Effector memory CD8-positive, alpha-beta T cell (primary cell): Measurements from ENCODE around the gene MVK.
"Not testable (repeated sequence)": the region's sequence is repeated elsewhere in the genome, so short reads cannot be mapped to it uniquely, and the experiment has no call there.

Source experiments
- ATAC-seq: fragments of 150-1000 bp; cut with Tn5 transposase; replicated peaks from 2 replicates; pipeline ENCODE4 v1.10.0; 2021; ENCODE audit warnings: mild to moderate bottlenecking, moderate library complexity
- DNase-seq, 3 experiments: peaks; one replicate each; pipeline ENCODE4 v3.0.0; 2021
- H3K27ac Mint-ChIP-seq, 2 donors: one replicate each; pipeline ENCODE4 v1.8.0; 2022; ENCODE audit warnings: mild to moderate bottlenecking in 2 of 2, mixed read lengths in 2 of 2, moderate library complexity in 2 of 2
- H3K27me3 Mint-ChIP-seq, 2 donors: one replicate each; pipeline ENCODE4 v1.8.0; 2022; ENCODE audit warnings: mixed read lengths in 2 of 2
- H3K36me3 Mint-ChIP-seq: one replicate; pipeline ENCODE4 v1.8.0; 2022; ENCODE audit warnings: mild to moderate bottlenecking, moderate library complexity, mixed read lengths; ENCODE audit not compliant: insufficient read depth
- H3K4me1 Mint-ChIP-seq, 2 donors: one replicate each; pipeline ENCODE4 v1.8.0; 2022; ENCODE audit warnings: low read depth in 2 of 2, mixed read lengths in 2 of 2
- H3K4me3 Mint-ChIP-seq, 2 donors: one replicate each; pipeline ENCODE4 v1.8.0; 2022; ENCODE audit warnings: mild to moderate bottlenecking in 2 of 2, mixed read lengths in 2 of 2, moderate library complexity in 2 of 2
- H3K9me3 Mint-ChIP-seq, 2 donors: one replicate each; pipeline ENCODE4 v1.8.0; 2022; ENCODE audit warnings: mixed read lengths in 2 of 2

Gene MVK

GRCh38 chr12:109592905-109593272 is 19.3 kb downstream of the MVK start:
- Mint-ChIP-seq H3K9me3 (no peaks in the 10 kb centered on the region), H3K4me1 (peaks cover 20% of the 10 kb centered on the region in 2 donors), H3K36me3 (peaks cover 19% of the 10 kb centered on the region), H3K27me3 (no peaks in the 10 kb centered on the region), H3K27ac (no peak overlapping the region), H3K4me3 (no peak overlapping the region)
- DNase-seq (no peak), ATAC-seq (no peak)

- no peak overlapping the region for H3K4me3 Mint-ChIP-seq
- peaks cover 11% of the 10 kb centered on the region for H3K36me3 Mint-ChIP-seq
- no peaks in the 10 kb centered on the region for H3K9me3 Mint-ChIP-seq
- H3K4me1 Mint-ChIP-seq = peaks cover 23% of the 10 kb centered on the region in 2 donors
- ATAC-seq (no peak), DNase-seq (no peak)
- peak overlapping the region in 1 of 2 donors; percentile 71 for H3K27ac Mint-ChIP-seq
- H3K27me3 Mint-ChIP-seq = no peaks in the 10 kb centered on the region
These were observed 21.1 kb downstream of the MVK start for GRCh38 chr12:109594556-109595317.

GRCh38 chr12:109595321-109595902 is 21.8 kb downstream of the MVK start:
- DNase-seq (no peak), ATAC-seq (peak; percentile 57)
- Mint-ChIP-seq H3K27me3 (no peaks in the 10 kb centered on the region), H3K4me3 (no peak overlapping the region), H3K36me3 (peaks cover 11% of the 10 kb centered on the region), H3K4me1 (peaks cover 23% of the 10 kb centered on the region in 2 donors), H3K9me3 (no peaks in the 10 kb centered on the region), H3K27ac (peak overlapping the region in 1 of 2 donors; percentile 71)

- no peaks in the 10 kb centered on the region for H3K27me3 Mint-ChIP-seq
- DNase-seq = no peak
- no peak overlapping the region for H3K4me3 Mint-ChIP-seq
- ATAC-seq = no peak
- peaks cover 23% of the 10 kb centered on the region in 2 donors for H3K4me1 Mint-ChIP-seq
- peaks cover 8% of the 10 kb centered on the region for H3K36me3 Mint-ChIP-seq
- H3K27ac Mint-ChIP-seq = peak overlapping the region in 1 of 2 donors; percentile 17
- H3K9me3 Mint-ChIP-seq = no peaks in the 10 kb centered on the region
These were observed 23.0 kb downstream of the MVK start for GRCh38 chr12:109596418-109597244.

GRCh38 chr12:109597414-109597794 is 23.8 kb downstream of the MVK start:
- no peak for DNase-seq
- peak overlapping the region in 1 of 2 donors; percentile 29 for H3K4me3 Mint-ChIP-seq
- H3K9me3 Mint-ChIP-seq = no peaks in the 10 kb centered on the region
- H3K36me3 Mint-ChIP-seq = peaks cover 8% of the 10 kb centered on the region
- peak overlapping the region in 1 of 2 donors; percentile 24 for H3K27ac Mint-ChIP-seq
- no peak for ATAC-seq
- peaks cover 23% of the 10 kb centered on the region in 2 donors for H3K4me1 Mint-ChIP-seq
- H3K27me3 Mint-ChIP-seq = no peaks in the 10 kb centered on the region

GRCh38 chr12:109597795-109598427 is 24.3 kb downstream of the MVK start:
- no peaks in the 10 kb centered on the region for H3K9me3 Mint-ChIP-seq
- H3K27ac Mint-ChIP-seq = peak overlapping the region in 1 of 2 donors; percentile 24
- no peaks in the 10 kb centered on the region for H3K27me3 Mint-ChIP-seq
- H3K4me3 Mint-ChIP-seq = peak overlapping the region in 1 of 2 donors; percentile 29
- DNase-seq = peak; percentile 48 to 55 (median 55)
- H3K36me3 Mint-ChIP-seq = peaks cover 8% of the 10 kb centered on the region
- peak; percentile 71 for ATAC-seq
- H3K4me1 Mint-ChIP-seq = peaks cover 23% of the 10 kb centered on the region in 2 donors

- no peaks in the 10 kb centered on the region for H3K27me3 Mint-ChIP-seq
- peaks cover 8% of the 10 kb centered on the region for H3K36me3 Mint-ChIP-seq
- no peak for ATAC-seq
These were observed 24.8 kb downstream of the MVK start for GRCh38 chr12:109598428-109598854.

GRCh38 chr12:109599087-109599486 is 25.5 kb downstream of the MVK start:
- H3K27ac Mint-ChIP-seq = no peak overlapping the region
- ATAC-seq (no peak), DNase-seq (no peak)
- no peak overlapping the region for H3K4me3 Mint-ChIP-seq
- H3K27me3 Mint-ChIP-seq = no peaks in the 10 kb centered on the region
- no peaks in the 10 kb centered on the region for H3K9me3 Mint-ChIP-seq
- peaks cover 19 to 29% of the 10 kb centered on the region in 2 donors for H3K4me1 Mint-ChIP-seq
- peaks cover 1% of the 10 kb centered on the region for H3K36me3 Mint-ChIP-seq

More at GRCh38 chr12:109598428-109598854, 24.8 kb downstream of the MVK start:
- H3K4me1 Mint-ChIP-seq = peaks cover 23 to 25% of the 10 kb centered on the region in 2 donors
- peak overlapping the region in 1 of 2 donors; percentile 24 for H3K27ac Mint-ChIP-seq
- DNase-seq = no peak
- H3K9me3 Mint-ChIP-seq = no peaks in the 10 kb centered on the region
- no peak overlapping the region for H3K4me3 Mint-ChIP-seq

- DNase-seq (no peak), ATAC-seq (no peak)
- peaks cover 12 to 23% of the 10 kb centered on the region in 2 donors for H3K4me1 Mint-ChIP-seq
- H3K27ac Mint-ChIP-seq = no peak overlapping the region
- H3K4me3 Mint-ChIP-seq = no peak overlapping the region
- H3K9me3 Mint-ChIP-seq = no peaks in the 10 kb centered on the region
- no peaks in the 10 kb centered on the region for H3K36me3 Mint-ChIP-seq
- H3K27me3 Mint-ChIP-seq = no peaks in the 10 kb centered on the region
These were observed 26.9 kb downstream of the MVK start for GRCh38 chr12:109600481-109600880.

- Mint-ChIP-seq H3K27me3 (no peaks in the 10 kb centered on the region), H3K27ac (no peak overlapping the region), H3K4me1 (peaks cover 8 to 17% of the 10 kb centered on the region in 2 donors), H3K4me3 (no peak overlapping the region), H3K36me3 (no peaks in the 10 kb centered on the region), H3K9me3 (no peaks in the 10 kb centered on the region)
- no peak for DNase-seq
- no peak for ATAC-seq
These were observed 27.4 kb downstream of the MVK start for GRCh38 chr12:109600995-109601394.

GRCh38 chr12:109601557-109601956 is 28.0 kb downstream of the MVK start:
- H3K27me3 Mint-ChIP-seq = no peaks in the 10 kb centered on the region
- DNase-seq (no peak), ATAC-seq (no peak)
- H3K4me3 Mint-ChIP-seq = no peak overlapping the region
- H3K27ac Mint-ChIP-seq = no peak overlapping the region
- H3K4me1 Mint-ChIP-seq = peaks cover 8 to 17% of the 10 kb centered on the region in 2 donors
- H3K9me3 Mint-ChIP-seq = no peaks in the 10 kb centered on the region
- no peaks in the 10 kb centered on the region for H3K36me3 Mint-ChIP-seq

GRCh38 chr12:109602132-109602531 is 28.5 kb downstream of the MVK start:
- H3K4me3 Mint-ChIP-seq, DNase-seq, H3K9me3 Mint-ChIP-seq, ATAC-seq, H3K36me3 Mint-ChIP-seq, H3K27me3 Mint-ChIP-seq, H3K27ac Mint-ChIP-seq: not testable (repeated sequence)
- peaks cover 8 to 15% of the 10 kb centered on the region in 2 donors for H3K4me1 Mint-ChIP-seq

- H3K27ac Mint-ChIP-seq = peak overlapping the region; percentile 5 to 62
- peaks cover 0 to 18% of the 10 kb centered on the region in 2 donors for H3K27me3 Mint-ChIP-seq
- ATAC-seq = no peak
- no peaks in the 10 kb centered on the region for H3K36me3 Mint-ChIP-seq
- DNase-seq = no peak
- peak overlapping the region in 1 of 2 donors; percentile 34 for H3K4me3 Mint-ChIP-seq
- no peaks in the 10 kb centered on the region for H3K9me3 Mint-ChIP-seq
- peaks cover 0 to 8% of the 10 kb centered on the region in 2 donors for H3K4me1 Mint-ChIP-seq
These were observed 30.6 kb downstream of the MVK start for GRCh38 chr12:109604132-109604585.
